ENCODE measurements around the gene NKAPL. TPM values are rescaled to one million over a fixed set of nuclear protein-coding genes. Genes with fewer than 3 reads are reported as not detected.

Gene NKAPL
- total RNA-seq, 4 donors from 2014 or later, result 3.1 to 6.6 (median 4.4) TPM

DNA sequence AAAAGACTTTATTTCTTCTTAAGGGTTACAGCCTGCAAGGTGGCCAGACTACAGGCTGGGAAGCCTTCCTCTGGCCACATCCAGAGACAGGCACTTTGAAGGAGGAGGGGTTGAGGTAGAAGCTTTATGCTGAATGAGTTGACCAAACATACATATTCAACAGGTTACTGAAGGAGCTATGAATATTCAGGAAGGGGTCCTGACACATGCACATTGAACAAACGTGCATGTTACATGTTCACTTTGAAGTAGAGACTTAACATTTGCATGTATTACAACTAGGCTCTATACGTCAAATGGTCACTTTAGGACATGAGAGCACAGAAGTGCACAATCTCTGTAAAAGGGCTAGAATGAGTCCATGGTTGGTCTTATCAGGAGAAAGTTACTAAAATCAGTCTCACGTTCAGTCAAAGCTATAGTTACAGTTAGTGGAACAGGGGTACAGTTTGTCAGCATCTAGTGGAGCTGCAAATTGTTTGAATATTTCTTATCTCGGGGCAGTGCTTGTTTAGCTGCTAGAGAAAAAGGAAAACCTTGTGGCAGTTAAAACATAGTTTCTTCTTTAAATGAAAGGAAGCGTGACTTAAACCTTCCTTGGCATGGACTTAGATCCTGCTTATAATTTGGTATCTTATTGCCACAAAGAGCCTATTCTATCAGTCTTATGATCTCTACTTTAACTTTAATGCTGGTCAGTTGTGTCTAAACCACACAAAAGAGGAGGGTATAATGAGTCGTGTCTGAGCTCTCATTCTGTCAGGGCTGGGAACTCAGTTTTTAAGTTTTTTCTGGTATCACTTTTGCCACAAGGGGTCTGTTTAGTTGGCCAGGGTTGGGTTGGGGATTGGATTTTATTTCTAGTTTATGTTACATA is 38.6 kb upstream of the NKAPL start:
- TF ChIP-seq EP300 (IDR thresholded peaks at IDR 0.05) (no peak), POLR2A (IDR thresholded peaks at IDR 0.05) (no peak), POLR2AphosphoS5 (IDR thresholded peaks at IDR 0.05) (no peak)
- TF ChIP-seq, protein P1, sequence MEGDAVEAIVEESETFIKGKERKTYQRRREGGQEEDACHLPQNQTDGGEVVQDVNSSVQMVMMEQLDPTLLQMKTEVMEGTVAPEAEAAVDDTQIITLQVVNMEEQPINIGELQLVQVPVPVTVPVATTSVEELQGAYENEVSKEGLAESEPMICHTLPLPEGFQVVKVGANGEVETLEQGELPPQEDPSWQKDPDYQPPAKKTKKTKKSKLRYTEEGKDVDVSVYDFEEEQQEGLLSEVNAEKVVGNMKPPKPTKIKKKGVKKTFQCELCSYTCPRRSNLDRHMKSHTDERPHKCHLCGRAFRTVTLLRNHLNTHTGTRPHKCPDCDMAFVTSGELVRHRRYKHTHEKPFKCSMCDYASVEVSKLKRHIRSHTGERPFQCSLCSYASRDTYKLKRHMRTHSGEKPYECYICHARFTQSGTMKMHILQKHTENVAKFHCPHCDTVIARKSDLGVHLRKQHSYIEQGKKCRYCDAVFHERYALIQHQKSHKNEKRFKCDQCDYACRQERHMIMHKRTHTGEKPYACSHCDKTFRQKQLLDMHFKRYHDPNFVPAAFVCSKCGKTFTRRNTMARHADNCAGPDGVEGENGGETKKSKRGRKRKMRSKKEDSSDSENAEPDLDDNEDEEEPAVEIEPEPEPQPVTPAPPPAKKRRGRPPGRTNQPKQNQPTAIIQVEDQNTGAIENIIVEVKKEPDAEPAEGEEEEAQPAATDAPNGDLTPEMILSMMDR (IDR thresholded peaks at IDR 0.05), result no peak
- 24% methylated on average over 6 of the region's 6 CpGs for WGBS, 2 donors (ENCODE audit: low coverage in 1 of 2)
- H3K27me3 ChIP-seq, result peaks cover 35% of the 10 kb centered on the region
- no peak for ATAC-seq
- no peak overlapping the region for H3K27ac ChIP-seq
- no peak overlapping the region for H3K4me3 ChIP-seq
- H3K4me1 ChIP-seq, result peaks cover 0 to 21% (median 8%) of the 10 kb centered on the region in 3 donors
- H3K9me3 ChIP-seq, result no peaks in the 10 kb centered on the region
- H3K36me3 ChIP-seq, result no peaks in the 10 kb centered on the region

DNA sequence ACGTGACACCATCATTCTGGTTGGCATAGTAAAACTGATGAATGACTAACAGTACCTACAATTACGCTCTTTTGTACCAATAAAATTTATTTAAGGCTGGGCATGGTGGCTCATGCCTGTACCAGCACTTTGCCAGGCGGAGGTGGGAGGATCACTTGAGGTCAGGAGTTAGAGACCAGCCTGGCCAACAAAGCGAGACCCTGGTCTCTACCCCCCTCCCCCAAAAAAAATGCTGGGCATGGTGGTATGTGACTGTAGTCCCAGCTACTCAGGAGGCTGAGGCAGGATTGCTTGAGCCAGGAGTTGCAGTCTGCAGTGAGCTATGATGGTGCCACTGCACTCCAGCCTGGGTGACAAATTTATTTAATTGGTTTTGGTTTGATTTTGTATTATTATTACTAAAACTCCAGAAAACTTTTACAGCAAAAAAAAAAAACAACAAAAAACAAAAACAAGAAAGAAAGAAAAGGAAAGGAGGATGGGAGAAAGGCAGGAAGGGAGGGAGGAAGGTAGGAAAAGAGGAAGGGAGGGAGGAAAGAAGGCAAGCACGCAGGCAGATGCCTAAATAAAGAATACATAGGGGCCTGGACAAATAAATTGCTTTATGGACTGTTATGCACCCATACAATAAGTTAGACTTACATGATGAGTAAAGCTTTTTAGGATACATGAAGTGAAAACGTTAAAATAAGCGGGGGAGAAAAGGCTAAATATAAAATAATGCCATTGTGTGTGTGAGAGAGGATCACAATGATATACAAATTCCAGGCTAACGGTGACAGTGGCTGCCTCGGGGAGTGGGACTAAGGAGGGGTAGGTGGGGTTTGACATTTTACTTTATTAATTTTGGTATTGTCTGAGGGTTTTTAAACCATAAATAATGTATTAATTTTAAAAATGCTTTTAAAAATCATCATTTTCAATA is 34.7 kb upstream of the NKAPL start:
- WGBS, 2 donors (ENCODE audit: low coverage in 1 of 2), result 47 to 55% methylated on average over 8 to 9 of the region's 9 CpGs
- H3K9me3 ChIP-seq, result no peaks in the 10 kb centered on the region
- H3K27me3 ChIP-seq, result peaks cover 20% of the 10 kb centered on the region
- H3K27ac ChIP-seq, result peak overlapping the region; percentile 83 to 91 (median 86)
- peaks cover 9 to 26% of the 10 kb centered on the region in 2 donors for H3K36me3 ChIP-seq
- H3K4me1 ChIP-seq, result peaks cover 0 to 36% (median 6%) of the 10 kb centered on the region in 3 donors
- peak overlapping the region; percentile 80 to 99 for H3K4me3 ChIP-seq
- no peak for TF ChIP-seq POLR2A (IDR thresholded peaks at IDR 0.05)
- TF ChIP-seq EP300 (IDR thresholded peaks at IDR 0.05), result no peak
- TF ChIP-seq, protein P1 (IDR thresholded peaks at IDR 0.05), result no peak
- TF ChIP-seq POLR2AphosphoS5 (IDR thresholded peaks at IDR 0.05), result no peak
- ATAC-seq, result no peak

DNA sequence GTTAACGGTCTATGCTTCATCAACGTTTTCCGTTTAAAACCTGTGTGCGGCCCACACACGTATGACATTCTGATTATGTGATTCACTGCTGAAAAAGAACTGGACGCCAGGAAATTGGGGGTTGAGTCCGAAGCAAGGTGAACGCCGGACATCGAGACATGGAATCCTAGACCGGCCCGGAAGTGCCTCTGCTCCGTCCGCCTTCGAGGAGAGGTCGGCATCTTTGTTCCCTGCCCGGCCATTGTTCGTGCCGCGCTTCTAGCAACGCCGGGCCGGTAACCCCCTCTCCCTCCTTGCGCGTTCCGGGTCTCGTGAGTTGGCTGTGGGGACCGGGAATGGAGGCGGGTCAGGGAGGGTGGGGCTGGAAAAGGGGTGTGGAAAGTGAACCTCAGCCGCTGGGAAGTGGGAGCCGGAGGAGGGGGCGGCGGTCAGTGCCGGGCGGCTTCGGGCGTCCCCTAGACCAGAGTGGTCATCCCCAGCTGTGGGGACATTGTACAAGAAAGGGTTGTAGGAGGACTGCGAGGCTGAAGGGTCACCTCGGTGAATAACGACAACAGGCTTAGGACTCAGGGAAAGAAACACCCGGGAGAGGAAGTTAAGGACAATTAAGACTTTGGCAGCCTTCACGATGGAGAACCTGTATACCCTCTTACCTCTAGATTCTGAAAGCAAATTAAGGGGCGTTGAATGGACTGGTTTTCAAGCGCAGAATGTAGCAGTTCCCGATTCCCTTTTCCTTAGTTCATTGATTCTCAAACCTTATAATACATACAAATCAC is 33.9 kb upstream of the NKAPL start, which contains the start of gene ZSCAN9:
Gene ZSCAN9 (plus strand): TSS at position 220 of the 779 bp plus-strand sequence. CDS start 1,810 bp downstream, outside the sequence.
- Histone ChIP-seq H3K36me3 (peaks cover 9 to 34% of the 10 kb centered on the region in 2 donors), H3K9me3 (no peaks in the 10 kb centered on the region), H3K27me3 (peaks cover 20% of the 10 kb centered on the region), H3K27ac (peak within 1 kb of the TSS; percentile 83 to 91 (median 86)), H3K4me1 (peaks cover 0 to 34% (median 6%) of the 10 kb centered on the region in 3 donors), H3K4me3 (peak within 1 kb of the TSS; percentile 80 to 99)
- TF ChIP-seq, protein P1 (IDR thresholded peaks at IDR 0.05), result peak in 1 of 4 experiments; percentile 7
- TF ChIP-seq EP300 (IDR thresholded peaks at IDR 0.05) (no peak), POLR2AphosphoS5 (IDR thresholded peaks at IDR 0.05) (peak; percentile 80)
- peak; percentile 96 for ATAC-seq
- WGBS, 2 donors (ENCODE audit: low coverage in 1 of 2), result 0 to 1% methylated on average over 17 to 24 of the region's 45 CpGs

DNA sequence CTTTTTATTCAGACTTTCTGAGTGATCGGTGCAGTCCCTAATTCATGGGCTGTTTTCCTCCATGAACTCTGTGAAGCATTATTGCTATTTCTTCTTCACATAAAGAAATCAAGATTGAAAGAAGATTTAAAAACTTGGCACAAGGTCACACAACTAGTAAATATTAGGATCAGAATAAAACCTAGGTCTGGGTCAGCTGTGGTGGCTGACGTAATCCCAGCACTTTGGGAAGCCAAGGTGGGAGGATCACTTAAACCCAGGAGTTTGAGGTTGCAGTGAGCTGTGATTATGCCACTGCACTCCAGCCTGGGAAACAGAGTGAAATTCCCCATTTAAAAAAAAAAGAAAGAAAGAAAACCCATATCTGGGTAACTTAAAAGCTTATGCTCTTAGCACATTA is 32.6 kb upstream of the NKAPL start:
- H3K4me3 ChIP-seq, result no peak overlapping the region
- peaks cover 0 to 34% (median 6%) of the 10 kb centered on the region in 3 donors for H3K4me1 ChIP-seq
- H3K36me3 ChIP-seq, result peaks cover 9 to 46% of the 10 kb centered on the region in 2 donors
- H3K27ac ChIP-seq, result no peak overlapping the region
- no peaks in the 10 kb centered on the region for H3K9me3 ChIP-seq
- WGBS, 2 donors (ENCODE audit: low coverage in 1 of 2), result 52 to 85% methylated on average over 2 of the region's 2 CpGs
- H3K27me3 ChIP-seq, result peaks cover 8% of the 10 kb centered on the region
- TF ChIP-seq POLR2AphosphoS5 (IDR thresholded peaks at IDR 0.05) (no peak), EP300 (IDR thresholded peaks at IDR 0.05) (no peak), POLR2A (IDR thresholded peaks at IDR 0.05) (no peak)
- TF ChIP-seq, protein P1 (IDR thresholded peaks at IDR 0.05), result no peak
- no peak for ATAC-seq
